CD4-positive, alpha-beta T cell treated with Interleukin-15 for 4 hours (primary cell): ENCODE results near the gene TUBB2B.
"Not testable (repeated sequence)": the region's sequence is repeated elsewhere in the genome, so short reads cannot be mapped to it uniquely, and the experiment has no call there.

Experiments
- DNase-seq: peaks from one replicate; pipeline ENCODE4 v3.0.0-alpha.2; 2020; ENCODE audit warnings: low spot score

The TUBB2B gene

DNA sequence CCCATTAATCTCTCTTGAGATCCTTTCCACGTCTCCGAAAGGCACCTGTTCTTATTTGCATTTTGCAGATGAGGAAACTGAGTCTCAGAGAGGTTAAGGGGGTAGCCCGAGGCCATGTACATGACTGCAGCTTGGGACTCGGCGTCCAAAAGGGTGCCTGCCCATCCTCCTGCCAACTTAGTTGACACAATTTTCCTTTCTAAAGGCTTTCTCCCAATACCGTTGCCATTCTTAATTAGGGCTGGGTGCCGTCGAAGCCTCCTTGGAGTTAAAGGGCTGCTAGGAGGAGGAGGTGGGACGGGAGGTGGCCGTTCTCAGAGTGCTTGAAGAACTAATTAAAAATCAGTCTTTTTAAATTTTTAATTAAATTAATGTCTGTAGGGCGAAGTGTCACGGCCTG is 30.7 kb upstream of the TUBB2B start:
- DNase-seq, result no peak

DNA sequence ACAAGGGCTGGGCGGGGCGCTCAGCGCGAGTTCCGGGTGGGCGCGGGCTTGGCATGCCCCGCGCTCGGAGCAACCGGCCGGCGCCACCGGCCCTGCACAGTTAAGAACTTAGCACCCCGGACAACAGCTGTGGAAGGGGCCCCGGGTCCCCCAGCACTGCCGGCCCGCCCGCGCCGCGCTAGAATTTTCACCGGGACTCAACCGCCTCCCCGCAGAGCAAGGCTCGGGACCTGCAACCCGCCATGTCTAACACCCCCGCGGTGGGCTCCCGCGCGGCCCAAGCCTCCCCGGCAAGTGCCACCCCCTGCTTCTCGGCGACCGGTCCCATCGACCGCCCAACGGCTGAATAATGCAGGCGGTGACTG is 26.1 kb upstream of the TUBB2B start:
- no peak for DNase-seq

GRCh38 chr6:3252861-3253596 is 25.6 kb upstream of the TUBB2B start:
- DNase-seq, result no peak

DNA sequence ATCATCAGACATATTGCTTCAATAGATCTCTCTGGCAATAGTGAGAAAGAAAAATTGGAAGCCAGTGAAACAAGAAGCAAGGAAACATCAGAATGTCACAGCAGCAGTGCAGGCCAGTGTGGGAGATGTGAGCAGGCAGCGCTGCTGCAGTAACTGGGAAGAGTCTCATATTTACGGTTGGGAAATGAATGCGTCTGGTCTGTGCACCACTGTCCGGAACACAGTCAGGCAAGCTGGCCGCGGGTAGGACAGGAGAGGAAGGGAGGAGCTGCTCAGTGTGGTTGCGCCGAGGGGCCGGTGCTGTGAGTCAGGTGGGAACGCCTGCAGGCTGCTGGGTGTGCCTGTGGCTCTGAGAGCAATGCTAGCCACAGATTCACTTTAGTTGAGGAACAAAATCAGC is 24.9 kb upstream of the TUBB2B start:
- DNase-seq, result no peak

DNA sequence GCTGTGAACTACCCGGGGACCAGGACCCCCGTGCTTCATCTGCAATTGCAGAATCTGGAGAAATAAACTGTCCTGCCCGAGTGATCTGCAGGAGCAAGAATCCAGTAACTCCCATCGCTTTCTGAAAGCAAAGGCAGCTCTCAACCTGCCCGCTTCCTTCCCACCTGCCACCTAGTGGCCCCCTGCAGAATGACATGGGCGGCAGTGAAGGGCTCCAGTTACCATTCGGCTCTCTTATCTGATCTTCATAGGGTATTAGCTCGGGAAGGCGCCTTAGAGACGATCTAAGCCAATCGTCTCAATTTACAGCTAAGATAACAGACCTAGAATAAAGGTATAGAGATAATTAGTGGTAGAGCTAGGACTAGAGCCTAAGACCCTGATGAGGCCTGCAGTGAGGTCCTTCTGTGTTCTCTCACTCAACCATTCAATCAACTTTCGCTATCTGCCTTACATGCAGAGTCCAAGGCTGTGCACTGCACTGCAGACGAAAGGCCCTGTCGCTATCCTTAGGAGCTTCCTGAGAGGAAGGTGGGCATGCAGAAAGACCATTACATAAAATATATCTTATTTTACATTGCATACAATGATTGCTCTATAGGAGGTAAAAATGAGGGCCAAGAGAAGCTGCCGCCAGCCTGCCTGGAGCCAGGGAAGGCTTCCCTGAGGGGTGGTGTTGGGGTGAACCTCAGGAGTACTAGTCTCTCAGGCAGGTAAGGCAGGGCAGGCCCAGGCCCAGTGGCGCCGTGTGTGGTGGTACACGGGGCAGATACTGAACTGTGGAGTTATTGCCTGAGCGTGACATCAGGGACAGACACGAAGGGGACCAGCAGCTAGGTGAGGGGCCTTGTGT is 24.2 kb upstream of the TUBB2B start:
- DNase-seq, result peak; percentile 89

GRCh38 chr6:3250231-3250675 is 22.8 kb upstream of the TUBB2B start:
- no peak for DNase-seq

DNA sequence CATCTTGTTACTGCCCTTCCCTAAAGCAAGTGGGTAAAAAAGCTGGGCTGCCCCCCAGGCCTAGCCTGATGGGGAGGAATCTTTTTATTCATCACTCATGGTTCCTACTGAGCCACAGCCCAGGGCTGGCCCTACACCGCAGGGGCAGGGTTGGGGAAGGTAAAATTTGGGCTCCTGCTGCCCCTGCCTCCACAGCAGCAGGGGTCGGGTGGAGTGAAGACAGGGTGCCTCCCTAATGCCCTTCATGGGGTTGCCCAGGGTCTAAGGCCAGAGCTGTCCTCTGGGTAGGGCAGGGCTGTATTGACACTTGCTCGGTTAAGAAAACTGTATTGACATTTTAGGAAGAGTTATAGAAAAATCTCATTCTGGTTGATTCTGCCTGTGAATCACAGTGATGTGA is 22.4 kb upstream of the TUBB2B start:
- no peak for DNase-seq

- DNase-seq, result no peak
These were observed 20.0 kb upstream of the TUBB2B start for GRCh38 chr6:3247255-3248146.

- DNase-seq, result no peak
These were observed 17.8 kb upstream of the TUBB2B start for GRCh38 chr6:3245216-3245615.

- DNase-seq, result not testable (repeated sequence)
These were observed 17.3 kb upstream of the TUBB2B start for GRCh38 chr6:3244832-3245161.

GRCh38 chr6:3244003-3244831 is 16.8 kb upstream of the TUBB2B start:
- DNase-seq, result no peak

- no peak for DNase-seq
These were observed 15.3 kb upstream of the TUBB2B start for GRCh38 chr6:3242768-3243167.

GRCh38 chr6:3241745-3242144 is 14.3 kb upstream of the TUBB2B start:
- DNase-seq, result not testable (repeated sequence)

DNA sequence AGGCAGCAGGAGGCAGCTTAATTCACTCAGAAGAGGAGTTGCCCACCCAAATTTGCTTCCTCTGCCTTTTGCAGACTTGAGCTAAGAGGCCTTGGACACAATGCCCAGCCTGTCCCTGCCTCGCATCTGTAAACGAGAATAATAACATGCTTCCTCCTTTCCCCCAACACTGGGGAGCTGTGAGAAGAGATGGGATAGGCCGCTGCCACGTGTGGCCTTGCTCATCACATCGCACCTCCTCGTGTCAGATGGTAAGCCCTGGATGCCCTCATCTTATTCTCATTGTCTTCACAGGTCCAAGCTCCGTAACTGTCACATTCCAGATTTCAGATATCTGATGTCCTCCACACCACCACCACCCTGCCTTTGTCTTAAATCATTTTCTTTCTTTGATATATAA is 13.1 kb upstream of the TUBB2B start:
- no peak for DNase-seq

DNA sequence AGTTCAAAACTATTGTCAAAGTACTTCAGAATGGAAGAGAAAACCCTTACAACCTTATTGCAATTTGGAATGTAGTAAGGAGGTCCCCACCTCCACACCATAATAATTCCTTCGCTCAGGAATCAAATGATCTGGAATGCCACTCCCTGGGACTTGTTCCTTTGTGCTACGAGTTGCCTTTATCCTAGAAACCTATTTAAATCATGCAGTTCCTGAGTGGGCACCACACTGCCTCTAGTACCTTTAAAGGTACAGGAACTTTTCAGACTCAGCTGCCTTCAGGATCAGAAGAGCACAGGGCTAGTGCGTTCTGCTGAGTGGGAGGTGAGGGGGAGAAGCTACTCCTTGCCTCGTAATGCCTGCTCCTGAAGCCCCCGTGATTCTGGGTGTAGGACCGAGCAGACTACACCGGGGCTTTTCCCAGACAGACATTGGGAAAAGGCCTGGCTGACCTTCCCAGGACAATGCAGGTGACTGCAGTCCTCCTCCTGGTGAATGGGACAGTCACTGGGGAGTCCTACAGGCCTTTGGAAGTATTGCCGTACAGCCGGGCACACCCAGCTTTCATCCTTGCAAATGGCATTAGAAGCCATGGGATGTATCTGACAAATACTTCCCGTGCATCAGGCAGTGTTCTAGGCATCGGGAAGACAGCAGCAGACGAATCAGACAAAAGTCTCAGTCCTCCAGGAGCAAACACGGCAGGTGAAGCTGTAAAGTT is 11.8 kb upstream of the TUBB2B start:
- no peak for DNase-seq

DNA sequence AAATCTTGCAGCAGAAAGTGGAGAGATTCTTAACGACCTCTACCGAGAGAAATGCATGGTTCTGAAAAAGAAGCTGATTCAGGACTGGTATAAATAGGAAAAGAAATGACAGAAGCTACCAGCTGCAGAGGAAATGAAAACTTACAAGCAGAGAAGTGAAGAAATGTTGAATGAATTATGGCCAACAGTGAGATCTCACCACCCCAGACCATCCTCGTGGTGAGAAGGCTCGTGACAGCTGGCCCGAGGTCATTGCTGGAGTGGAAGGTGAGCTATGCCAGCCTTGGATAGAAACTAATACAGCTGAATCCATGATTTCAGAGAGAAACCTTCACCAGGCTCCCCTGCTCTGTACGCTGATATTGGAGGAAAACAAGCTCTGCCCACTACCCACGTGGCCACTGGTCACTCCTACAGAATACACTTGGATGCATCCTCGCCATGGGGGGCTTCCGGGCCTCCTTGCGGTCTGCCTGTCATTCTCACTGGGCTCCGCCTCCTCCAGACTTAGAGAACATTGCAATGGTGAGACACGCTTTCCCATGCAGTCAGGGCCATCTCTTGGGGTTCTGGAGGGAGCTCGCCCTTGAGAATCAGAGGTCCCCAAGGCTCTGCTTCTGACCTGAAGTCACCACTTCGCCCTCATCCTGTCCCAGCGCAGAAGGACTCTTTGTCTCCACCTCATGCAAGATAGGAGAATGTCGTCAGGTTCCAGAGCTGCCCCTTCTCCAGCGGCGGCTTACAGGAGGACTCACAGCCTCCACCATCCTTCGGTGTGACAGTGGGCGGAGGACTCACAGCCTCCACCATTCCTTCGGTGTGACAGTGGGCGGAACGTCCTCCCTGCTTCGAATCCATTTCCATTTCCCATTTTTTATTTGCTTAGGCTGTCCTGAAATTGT is 10.6 kb upstream of the TUBB2B start:
- DNase-seq, result no peak

GRCh38 chr6:3236005-3236404 is 8.6 kb upstream of the TUBB2B start:
- DNase-seq, result no peak

DNA sequence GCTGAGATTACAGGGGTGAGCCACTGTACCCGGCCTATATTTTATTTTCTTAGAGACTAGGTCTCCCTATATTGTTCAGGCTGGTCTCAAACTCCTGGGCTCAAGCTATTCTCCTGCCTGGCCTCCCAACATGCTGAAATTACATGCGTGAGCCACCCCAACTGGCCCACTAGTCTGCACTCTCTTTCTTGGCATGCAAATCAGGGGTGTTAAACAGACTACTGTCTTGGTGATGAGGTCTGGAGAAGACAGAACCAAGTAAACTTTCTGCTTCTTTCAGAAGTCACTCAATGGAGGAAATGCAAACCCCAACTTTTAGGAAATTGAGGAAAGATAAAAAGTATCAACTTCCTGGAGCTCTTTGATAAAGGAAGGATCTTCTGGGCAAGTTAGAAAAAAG is 8.0 kb upstream of the TUBB2B start:
- no peak for DNase-seq

DNA sequence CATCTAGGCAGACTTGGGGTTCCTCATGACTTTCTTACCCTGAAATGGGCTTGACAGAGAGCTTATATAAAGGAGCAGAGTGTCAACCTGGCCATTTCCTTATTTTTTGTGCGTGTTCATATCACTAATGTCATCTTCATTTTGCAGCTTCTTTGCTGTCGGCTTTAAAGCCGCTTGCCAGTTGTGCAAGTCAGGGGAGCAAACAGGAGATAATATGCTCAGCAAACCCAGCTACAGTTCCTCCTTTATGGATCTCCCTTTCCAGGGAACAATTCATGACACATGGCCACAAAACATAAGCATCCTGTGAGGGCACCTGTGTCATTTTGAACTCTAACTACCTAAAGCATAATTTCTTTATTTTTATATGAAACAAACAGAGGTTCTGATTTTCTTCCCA is 6.5 kb upstream of the TUBB2B start:
- no peak for DNase-seq

DNA sequence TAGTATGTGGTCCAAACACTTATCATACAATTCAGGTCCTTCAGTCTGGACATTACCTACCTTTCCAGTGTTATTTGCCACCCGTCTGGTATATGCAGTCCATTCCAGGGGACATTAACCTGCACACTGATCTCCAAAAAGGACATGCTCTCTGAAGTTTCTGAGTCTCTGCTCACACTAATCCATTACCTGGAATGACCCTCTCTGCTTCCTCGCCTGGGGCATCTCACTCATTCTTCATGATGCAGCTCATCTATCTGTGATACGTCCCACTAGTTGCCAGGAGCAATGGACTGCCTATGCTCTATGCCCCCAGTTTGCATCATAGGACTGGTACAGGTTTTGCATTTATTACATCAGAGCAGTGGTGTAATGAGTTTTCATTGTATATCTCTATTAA is 5.9 kb upstream of the TUBB2B start:
- no peak for DNase-seq
